NOMO-1 (cell line): ENCODE results near the gene PCNT.
"Not testable (repeated sequence)": the region's sequence is repeated elsewhere in the genome, so short reads cannot be mapped to it uniquely, and the experiment has no call there.

Source experiments
- DNase-seq, 2 experiments: peaks; one replicate each; lab custom pipeline; 2025; ENCODE audit not compliant: unreplicated experiment in 2 of 2; lab: John Stamatoyannopoulos, UW

The PCNT gene

DNA sequence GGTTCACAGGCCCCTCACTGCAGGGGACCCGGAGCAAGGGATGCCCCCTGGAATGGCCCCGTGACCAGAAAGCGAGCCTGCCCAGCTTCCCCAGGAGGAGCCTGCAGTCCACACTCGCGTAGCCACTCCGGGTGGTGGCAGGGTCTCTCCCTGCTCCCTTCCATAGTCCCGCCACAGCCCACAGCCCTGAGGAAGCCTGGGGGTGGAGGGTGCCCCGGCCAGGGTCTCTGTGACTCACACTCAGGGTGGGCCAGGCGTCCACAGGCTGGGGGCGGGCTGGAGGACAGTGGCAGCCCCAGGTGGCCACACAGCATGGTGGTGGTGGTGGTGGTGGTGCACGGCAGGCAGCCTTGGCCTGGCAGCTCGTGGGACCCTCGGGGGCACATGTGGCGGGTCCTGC is 22.2 kb upstream of the PCNT start:
- no peak for DNase-seq

DNA sequence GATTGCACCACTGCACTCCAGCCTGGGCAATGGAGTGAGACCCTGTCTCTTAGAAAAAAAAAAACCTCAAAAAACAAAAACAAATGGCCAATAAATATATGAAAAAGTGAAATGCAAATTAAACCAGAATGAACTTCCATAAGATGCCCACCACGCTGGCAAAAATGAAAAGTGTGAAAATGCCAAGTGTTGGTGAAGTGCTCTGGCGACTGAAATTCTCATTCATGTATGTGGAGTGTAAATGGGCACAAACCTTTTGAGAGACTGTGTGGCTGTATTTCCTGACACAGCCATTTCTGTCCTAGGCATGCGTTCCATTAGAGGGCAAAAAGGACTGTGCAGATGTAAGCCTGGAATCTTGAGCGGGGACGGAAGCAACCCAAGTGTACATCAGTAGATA is 19.5 kb upstream of the PCNT start:
- DNase-seq = no peak

DNA sequence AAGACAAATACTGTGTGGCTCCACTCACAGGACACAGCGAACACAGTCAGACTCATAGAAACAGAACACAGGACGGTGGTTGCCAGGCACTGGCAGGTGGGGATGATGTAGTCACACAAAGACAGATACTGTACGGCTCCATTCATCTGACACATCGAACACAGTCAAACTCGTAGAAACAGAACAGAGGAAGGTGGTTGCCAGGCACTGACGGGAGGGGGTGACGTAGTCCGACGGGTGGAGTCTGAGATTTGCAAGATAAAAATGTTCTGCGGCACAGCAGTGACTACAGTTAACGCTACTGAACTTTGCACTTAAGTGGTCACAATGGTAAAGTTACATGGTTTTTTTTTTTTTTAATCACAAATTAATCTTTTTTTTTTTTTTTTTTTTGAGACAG is 19.0 kb upstream of the PCNT start:
- DNase-seq = no peak

- no peak for DNase-seq
Measured at GRCh38 chr21:46307625-46308024, 16.3 kb upstream of the PCNT start.

GRCh38 chr21:46308431-46308830 is 15.5 kb upstream of the PCNT start:
- no peak for DNase-seq

DNA sequence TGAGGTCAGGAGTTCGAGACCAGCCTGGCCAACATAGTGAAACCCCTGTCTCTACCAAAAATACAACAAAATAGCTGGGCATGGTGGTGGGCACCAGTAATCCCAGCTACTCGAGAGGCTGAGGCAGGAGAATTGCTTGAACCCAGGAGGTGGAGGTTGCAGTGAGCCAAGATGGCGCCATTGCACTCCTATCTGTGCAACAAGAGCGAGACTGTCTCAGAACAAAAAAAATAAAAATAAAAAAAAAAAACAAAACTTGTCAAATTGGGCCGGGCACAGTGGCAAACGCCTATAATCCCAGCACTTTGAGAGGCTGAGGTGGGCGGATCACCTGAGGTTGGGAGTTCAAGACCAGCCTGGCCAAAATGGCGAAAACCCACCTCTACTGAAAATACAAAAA is 13.7 kb upstream of the PCNT start:
- DNase-seq = not testable (repeated sequence)

- no peak for DNase-seq
Measured at GRCh38 chr21:46311568-46311967, 12.4 kb upstream of the PCNT start.

- no peak for DNase-seq
Measured at GRCh38 chr21:46312949-46313348, 11.0 kb upstream of the PCNT start.

GRCh38 chr21:46314441-46315020 is 9.4 kb upstream of the PCNT start:
- no peak for DNase-seq

GRCh38 chr21:46316708-46317324 is 7.1 kb upstream of the PCNT start:
- no peak for DNase-seq

GRCh38 chr21:46317710-46318463 is 6.1 kb upstream of the PCNT start:
- no peak for DNase-seq

DNA sequence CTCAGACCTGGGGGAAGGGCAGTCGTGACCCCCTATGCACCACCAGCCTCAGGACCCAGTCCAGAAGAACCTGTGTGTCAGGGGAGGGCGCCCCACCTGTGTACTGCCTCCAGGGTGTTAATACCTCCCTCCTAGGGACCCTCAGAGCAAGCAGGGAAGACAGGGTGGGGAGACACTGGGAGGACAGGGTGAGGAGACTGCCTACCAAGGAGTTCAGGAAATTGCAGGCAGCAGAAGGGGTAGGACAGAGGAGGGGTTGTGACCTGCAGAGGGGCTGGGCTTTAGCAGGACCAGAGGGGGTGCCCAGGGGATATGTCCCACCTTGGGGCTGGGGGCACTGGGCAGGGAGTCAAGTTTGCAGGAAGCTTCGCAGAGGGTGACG is 5.5 kb upstream of the PCNT start:
- DNase-seq = no peak

- DNase-seq = no peak
Measured at GRCh38 chr21:46319186-46319585, 4.8 kb upstream of the PCNT start.

DNA sequence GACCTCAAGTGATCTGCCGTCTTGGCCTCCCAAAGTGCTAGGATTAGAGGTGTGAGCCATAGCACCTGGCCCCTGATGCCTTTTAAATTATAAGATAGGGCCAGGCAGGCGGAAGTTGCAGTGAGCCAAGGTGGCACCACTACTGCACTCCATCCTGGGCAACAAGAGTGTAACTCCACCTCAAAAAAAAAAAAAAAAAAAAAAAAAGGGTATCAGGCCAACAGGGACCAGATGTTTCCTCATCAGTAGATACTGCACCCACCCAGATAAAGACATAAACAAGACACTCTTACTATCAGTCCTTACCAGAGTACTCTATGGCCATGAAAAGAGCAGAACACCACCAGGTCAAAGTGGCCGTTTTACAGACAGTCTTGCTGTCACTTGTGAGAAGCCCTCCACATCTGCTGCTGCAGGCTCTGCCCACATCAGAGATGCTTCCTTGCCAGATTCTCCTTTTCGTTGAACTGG is 3.6 kb upstream of the PCNT start:
- DNase-seq = no peak

DNA sequence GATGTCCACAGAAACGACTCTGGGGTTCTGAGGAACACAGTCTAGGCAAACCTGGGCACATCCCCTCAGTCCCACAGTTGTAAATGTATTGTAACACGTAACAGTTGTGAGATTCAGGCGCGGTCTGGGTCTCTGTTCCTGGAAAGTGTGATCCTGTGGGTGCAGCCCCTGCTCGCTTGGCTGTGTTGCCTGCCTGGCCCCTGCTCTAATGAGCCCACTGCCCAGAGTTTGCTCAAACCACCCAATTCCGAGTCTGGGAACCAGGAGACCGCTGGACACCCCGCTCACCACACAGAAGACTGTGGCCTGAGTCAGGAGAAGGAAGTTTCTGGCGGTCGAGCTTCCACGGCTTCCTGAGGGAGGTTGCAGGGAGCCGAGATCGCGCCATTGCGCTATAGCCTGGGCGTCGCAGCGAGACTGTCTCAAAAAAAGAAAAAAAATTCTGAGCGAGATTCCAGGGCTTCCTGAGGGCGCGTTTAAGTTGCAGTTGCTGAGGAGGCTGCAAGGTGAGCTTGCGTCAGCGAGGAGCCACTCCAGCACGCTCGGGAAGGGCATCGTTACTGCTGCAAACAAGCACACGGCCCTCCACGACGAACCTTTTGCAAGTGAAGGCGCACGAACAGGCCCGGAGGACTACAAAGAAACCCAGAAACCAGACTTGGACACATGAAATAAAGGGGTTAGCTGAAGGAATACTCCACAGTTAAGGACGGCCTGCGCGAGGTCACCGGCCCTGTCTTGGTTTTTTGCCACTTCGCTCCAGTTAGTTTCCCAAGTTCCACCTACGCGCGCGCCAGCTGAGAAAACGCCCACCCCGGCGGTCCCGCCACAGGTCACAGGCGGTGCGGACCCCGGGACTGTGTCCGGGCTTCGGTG is 1.4 kb upstream of the PCNT start:
- no peak for DNase-seq

DNA sequence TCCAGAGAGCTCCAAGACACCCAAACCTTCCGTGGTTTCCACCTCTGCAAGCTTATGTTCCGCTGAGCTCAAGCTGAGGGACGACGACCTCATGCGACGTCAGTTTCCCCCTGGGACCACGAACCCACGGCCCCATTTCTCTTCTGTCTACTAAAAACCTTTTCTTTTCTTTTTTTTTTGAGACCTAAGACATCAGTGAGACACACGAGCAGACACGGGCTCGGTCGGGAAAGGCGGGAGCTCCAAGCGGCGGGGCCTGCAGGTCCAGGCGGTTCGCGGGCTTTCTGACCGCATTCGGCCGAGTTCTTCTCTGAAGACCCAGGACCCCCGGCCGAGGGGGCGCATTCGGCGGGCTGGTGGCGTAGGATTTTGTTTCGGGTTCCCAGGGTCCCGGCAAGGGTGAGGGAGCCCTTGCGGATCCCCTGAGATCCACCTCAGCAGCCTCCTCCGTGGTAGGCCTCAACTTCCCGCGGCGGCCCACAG is 688 bp upstream of the PCNT start:
- no peak for DNase-seq

- DNase-seq = peak; percentile 63 to 81
Measured at GRCh38 chr21:46324390-46325072, 575 bp downstream of the PCNT start.

- no peak for DNase-seq
Measured at GRCh38 chr21:46325073-46325912, 1.3 kb downstream of the PCNT start.

DNA sequence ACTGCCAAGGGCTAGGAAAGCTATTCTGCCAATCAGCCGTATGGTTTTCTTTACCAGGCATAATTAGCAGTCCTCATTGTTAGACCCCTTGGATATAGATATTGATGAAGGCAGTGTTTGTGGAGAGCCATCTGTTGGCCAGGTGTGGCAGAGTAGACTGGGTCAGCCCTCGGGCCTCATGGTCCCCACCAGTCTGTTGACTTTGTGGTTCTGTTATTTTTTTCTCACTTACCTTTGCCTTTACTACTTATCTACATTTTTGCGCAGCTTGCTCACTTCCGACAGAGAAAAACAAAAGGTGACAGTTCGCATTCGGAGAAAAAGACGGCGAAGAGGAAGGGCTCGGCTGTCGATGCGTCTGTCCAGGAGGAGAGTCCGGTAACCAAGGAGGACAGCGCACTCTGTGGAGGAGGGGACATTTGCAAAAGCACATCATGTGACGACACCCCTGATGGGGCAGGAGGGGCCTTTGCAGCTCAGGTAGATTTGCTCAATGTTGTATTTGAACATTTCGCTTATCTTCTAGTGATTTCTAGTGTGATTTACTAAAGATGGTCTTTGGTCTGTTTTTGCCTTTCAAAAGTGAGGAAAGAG is 2.3 kb downstream of the PCNT start:
- DNase-seq = no peak
